ENCODE results near the gene GIPC3.
A peak's percentile ranks its signal among the peaks of the same experiment; 100 is the strongest.

The GIPC3 gene

GRCh38 chr19:3606690-3607289 lies 21.5 kb downstream of the GIPC3 start, which contains the start of gene TBXA2R:
TBXA2R (minus strand) TSS chr19:3606875; CDS start chr19:3600634, 6,241 bp downstream.
- peak within 1 kb of the TSS; percentile 32 for H3K4me3 ChIP-seq (ENCODE audit: low read depth, low read length)
- TF ChIP-seq, protein P1, sequence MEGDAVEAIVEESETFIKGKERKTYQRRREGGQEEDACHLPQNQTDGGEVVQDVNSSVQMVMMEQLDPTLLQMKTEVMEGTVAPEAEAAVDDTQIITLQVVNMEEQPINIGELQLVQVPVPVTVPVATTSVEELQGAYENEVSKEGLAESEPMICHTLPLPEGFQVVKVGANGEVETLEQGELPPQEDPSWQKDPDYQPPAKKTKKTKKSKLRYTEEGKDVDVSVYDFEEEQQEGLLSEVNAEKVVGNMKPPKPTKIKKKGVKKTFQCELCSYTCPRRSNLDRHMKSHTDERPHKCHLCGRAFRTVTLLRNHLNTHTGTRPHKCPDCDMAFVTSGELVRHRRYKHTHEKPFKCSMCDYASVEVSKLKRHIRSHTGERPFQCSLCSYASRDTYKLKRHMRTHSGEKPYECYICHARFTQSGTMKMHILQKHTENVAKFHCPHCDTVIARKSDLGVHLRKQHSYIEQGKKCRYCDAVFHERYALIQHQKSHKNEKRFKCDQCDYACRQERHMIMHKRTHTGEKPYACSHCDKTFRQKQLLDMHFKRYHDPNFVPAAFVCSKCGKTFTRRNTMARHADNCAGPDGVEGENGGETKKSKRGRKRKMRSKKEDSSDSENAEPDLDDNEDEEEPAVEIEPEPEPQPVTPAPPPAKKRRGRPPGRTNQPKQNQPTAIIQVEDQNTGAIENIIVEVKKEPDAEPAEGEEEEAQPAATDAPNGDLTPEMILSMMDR (IDR thresholded peaks at IDR 0.05; ENCODE audit: borderline replicate concordance, insufficient read depth, low read depth, low read length), result no peak

GRCh38 chr19:3607303-3608078 lies 22.2 kb downstream of the GIPC3 start:
- TF ChIP-seq, protein P1 (IDR thresholded peaks at IDR 0.05; ENCODE audit: borderline replicate concordance, insufficient read depth, low read depth, low read length), result no peak
- H3K4me3 ChIP-seq (ENCODE audit: low read depth, low read length), result no peak overlapping the region

DNA sequence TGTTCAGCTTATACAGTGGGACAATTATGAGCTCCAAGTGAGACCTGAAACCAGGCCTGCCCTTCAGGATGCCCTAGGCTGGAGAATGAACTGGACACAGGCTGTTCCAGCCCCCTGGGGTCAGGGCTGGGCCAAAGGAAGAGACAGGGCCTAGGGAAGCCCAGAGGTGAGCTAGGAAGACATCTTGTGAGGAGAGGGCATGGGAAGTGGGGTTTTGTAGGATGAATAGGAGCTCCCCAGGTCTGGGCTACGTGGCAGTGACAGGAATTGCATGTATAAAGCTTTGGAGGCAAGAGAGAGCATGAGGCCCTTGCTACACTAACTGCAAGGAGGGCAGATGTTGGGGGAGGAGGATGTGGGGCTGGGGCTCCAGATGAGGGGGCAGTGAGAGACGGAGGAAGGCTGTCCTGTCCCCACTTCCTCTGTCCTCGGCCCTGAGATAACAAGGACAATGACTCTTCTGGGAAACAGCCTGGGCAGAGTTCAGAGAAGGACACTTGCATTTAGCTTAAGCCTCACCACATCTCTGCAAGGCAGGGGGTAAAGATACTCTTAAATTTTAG lies 22.9 kb downstream of the GIPC3 start:
- TF ChIP-seq, protein P1 (IDR thresholded peaks at IDR 0.05; ENCODE audit: borderline replicate concordance, insufficient read depth, low read depth, low read length), result no peak
- H3K4me3 ChIP-seq (ENCODE audit: low read depth, low read length), result no peak overlapping the region

DNA sequence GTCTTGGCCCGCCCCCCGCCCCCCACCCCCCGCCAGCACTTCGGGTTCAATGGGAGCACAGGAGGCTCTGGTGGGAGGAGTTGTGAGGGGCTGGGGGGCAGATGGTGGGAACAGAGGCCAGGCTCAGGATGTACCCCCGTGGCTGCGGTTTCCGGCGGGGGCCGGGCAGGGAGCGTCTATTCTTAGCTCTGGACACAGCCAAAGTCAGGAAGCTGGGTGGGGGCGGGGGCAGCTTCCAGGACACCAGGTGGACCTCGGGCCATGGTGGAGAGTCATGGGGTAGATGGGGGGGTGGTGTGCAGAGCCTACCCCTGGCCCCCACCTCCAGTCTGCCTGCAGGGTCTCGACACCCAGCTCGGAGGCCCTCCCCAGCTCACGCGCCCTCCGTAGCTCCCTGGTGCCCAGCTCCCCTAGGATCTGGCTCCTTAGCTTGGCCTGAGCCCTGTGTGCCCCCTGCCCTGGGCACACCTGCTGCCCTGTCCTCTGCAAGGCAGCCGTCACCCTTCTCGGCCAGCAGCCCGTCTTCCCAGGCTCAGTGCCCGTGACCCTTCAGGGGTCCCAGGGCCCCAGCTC lies 23.6 kb downstream of the GIPC3 start:
- no peak overlapping the region for H3K4me3 ChIP-seq (ENCODE audit: low read depth, low read length)
- TF ChIP-seq, protein P1 (IDR thresholded peaks at IDR 0.05; ENCODE audit: borderline replicate concordance, insufficient read depth, low read depth, low read length), result no peak

DNA sequence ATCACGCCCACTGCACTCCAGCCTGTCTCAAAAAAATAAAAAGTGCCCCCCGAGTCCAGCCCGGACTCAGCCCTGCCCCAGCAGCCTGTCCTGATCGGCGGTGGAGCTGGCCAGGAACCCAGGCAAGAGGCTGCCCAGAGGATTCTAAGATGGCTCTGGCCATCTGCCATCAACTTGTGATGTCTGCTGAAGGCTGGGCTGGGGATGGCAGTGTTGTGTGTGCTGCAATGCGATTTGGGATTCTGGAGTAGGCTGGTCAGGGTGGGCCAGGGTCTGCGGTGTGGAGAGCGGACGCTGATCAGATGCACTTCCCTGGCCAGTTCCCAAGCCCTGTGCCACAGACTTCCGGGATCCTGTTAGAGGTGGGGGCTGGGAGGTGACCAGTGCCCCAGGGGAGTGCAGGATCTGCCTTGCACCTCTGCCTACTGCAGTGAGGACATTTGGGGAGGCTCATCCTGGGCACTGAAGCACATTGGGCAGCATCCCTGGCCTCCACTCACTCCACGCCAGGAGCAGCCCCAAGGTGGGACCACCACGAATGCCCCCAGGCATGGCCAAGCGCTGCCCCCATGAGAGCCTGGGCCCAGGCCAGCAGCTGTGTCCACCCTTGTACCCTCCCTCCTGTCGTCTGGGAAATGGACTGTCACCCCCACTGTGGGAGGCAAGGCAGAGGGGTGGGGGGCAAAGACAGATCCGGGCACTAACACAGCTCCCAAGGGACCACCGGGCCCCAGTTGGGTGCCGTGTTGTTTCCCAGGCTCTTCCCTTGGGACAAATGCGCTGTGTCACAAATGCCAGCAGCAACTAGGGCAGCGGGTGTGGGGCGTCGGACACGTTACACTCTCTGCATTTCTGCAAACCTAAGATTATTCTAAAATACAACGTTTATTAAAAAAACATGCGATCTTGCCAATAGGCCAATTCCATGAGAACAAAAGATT lies 24.8 kb downstream of the GIPC3 start:
- TF ChIP-seq, protein P1 (IDR thresholded peaks at IDR 0.05; ENCODE audit: borderline replicate concordance, insufficient read depth, low read depth, low read length), result no peak
- H3K4me3 ChIP-seq (ENCODE audit: low read depth, low read length), result no peak overlapping the region
